KOPT-K1 (cell line): ENCODE measurements around the gene SLC41A2.

Experiments
- H3K27ac ChIP-seq: fragments of 200-600 bp; sonication (generic); 2 replicates; pipeline ENCODE4 v1.5.1; 2016; ENCODE audit warnings: antibody characterized with exemption, mild to moderate bottlenecking, low read depth, low read length; ENCODE audit not compliant: poor library complexity, severe bottlenecking
- H3K36me3 ChIP-seq: fragments of 200-600 bp; sonication (generic); 2 replicates; pipeline ENCODE4 v1.5.1; 2017; ENCODE audit warnings: antibody characterized with exemption, mild to moderate bottlenecking, low read length, moderate library complexity; ENCODE audit not compliant: insufficient read depth
- H3K9me3 ChIP-seq: fragments of 200-600 bp; sonication (generic); 2 replicates; pipeline ENCODE4 v1.5.1; 2017; ENCODE audit warnings: antibody characterized with exemption, low read length, mild to moderate bottlenecking; ENCODE audit not compliant: insufficient read depth, poor library complexity, severe bottlenecking

SLC41A2 gene

GRCh38 chr12:104928036-104928745 is 29.9 kb downstream of the SLC41A2 start:
- Histone ChIP-seq H3K36me3 (no peaks in the 10 kb centered on the region), H3K27ac (no peak overlapping the region), H3K9me3 (no peaks in the 10 kb centered on the region)

- no peaks in the 10 kb centered on the region for H3K36me3 ChIP-seq
- no peak overlapping the region for H3K27ac ChIP-seq
- peaks cover 17% of the 10 kb centered on the region for H3K9me3 ChIP-seq
These were observed 32.6 kb downstream of the SLC41A2 start for GRCh38 chr12:104925501-104925900.

GRCh38 chr12:104921340-104921739 is 36.8 kb downstream of the SLC41A2 start:
- Histone ChIP-seq H3K9me3 (peaks cover 18% of the 10 kb centered on the region), H3K36me3 (no peaks in the 10 kb centered on the region), H3K27ac (no peak overlapping the region)

GRCh38 chr12:104911942-104912341 is 46.1 kb downstream of the SLC41A2 start:
- Histone ChIP-seq H3K36me3 (no peaks in the 10 kb centered on the region), H3K9me3 (no peaks in the 10 kb centered on the region), H3K27ac (no peak overlapping the region)

- Histone ChIP-seq H3K9me3 (no peaks in the 10 kb centered on the region), H3K27ac (no peak overlapping the region), H3K36me3 (no peaks in the 10 kb centered on the region)
These were observed 47.8 kb downstream of the SLC41A2 start for GRCh38 chr12:104910196-104910840.

GRCh38 chr12:104909761-104910160 is 48.3 kb downstream of the SLC41A2 start:
- Histone ChIP-seq H3K36me3 (no peaks in the 10 kb centered on the region), H3K27ac (no peak overlapping the region), H3K9me3 (no peaks in the 10 kb centered on the region)
